NB4 (cell line): Measurements from ENCODE around the gene KCNJ5.

Source experiments
- CTCF ChIP-seq: IDR thresholded peaks from one replicate; pipeline ENCODE4 v1.5.1; 2012; ENCODE audit warnings: low read depth, low read length
- MAX ChIP-seq: IDR thresholded peaks from 2 replicates; pipeline ENCODE4 v1.6.1; 2011; ENCODE audit warnings: low read depth, low read length
- MYC ChIP-seq: IDR thresholded peaks from 2 replicates; pipeline ENCODE4 v1.6.1; 2011; ENCODE audit warnings: low read depth, low read length
- POLR2A ChIP-seq: IDR thresholded peaks from 2 replicates; pipeline ENCODE4 v1.6.1; 2011; ENCODE audit warnings: mild to moderate bottlenecking; ENCODE audit not compliant: insufficient read length; ENCODE audit errors: extremely low read depth

DNA sequence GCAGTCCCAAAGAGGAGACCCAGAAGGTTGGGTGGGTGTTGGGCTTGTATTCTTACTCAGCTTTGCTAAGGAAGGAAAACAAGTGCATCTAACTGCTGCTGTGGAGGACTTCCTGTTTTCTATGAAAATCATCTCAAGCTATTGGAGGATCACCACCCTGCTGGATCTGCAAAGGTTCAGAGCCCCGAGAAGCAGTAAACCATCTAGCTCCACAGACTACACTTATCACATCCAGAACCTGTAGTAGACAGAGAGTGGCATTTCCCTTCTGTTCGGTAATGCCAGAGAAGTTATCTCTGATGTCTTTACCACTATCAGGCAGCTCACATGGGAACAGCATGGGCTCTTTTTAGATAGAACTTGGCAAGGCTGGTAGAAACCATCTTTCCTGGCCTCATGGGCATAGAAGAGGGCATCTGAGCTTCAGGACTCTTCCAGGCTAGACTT lies 45.8 kb upstream of the KCNJ5 start:
- TF ChIP-seq CTCF (no peak), POLR2A (no peak), MYC (no peak), MAX (no peak)
